TTC549 (cell line): ENCODE data around the gene FNDC7.
"Not testable (repeated sequence)": the region's sequence is repeated elsewhere in the genome, so short reads cannot be mapped to it uniquely, and the experiment has no call there.

Experiments used
- FAIRE-seq: peaks from 2 replicates; lab custom pipeline; 2012; peaks lifted over from hg19 to GRCh38; lab: Jason Lieb, UNC

Gene FNDC7

GRCh38 chr1:108745980-108746381 is 33.3 kb downstream of the FNDC7 start:
- no peak for FAIRE-seq

- peak; percentile 94 for FAIRE-seq
Measured at GRCh38 chr1:108746382-108747170, 33.9 kb downstream of the FNDC7 start, which contains the start of gene STXBP3. Gene STXBP3 (plus strand): TSS chr1:108746674. CDS start chr1:108746738, 64 bp downstream.

GRCh38 chr1:108747171-108747850 is 34.6 kb downstream of the FNDC7 start:
- FAIRE-seq = peak; percentile 23

GRCh38 chr1:108747898-108748297 is 35.2 kb downstream of the FNDC7 start:
- FAIRE-seq = no peak

- no peak for FAIRE-seq
Measured at GRCh38 chr1:108749081-108749480, 36.4 kb downstream of the FNDC7 start.

- no peak for FAIRE-seq
Measured at GRCh38 chr1:108750476-108751181, 37.9 kb downstream of the FNDC7 start.

GRCh38 chr1:108753363-108753762 is 40.7 kb downstream of the FNDC7 start:
- no peak for FAIRE-seq

GRCh38 chr1:108758796-108759195 is 46.1 kb downstream of the FNDC7 start:
- FAIRE-seq = peak; percentile 7

- FAIRE-seq = no peak
Measured at GRCh38 chr1:108767115-108767514, 54.4 kb downstream of the FNDC7 start.

GRCh38 chr1:108767708-108768107 is 55.0 kb downstream of the FNDC7 start:
- no peak for FAIRE-seq

GRCh38 chr1:108777839-108778238 is 65.1 kb downstream of the FNDC7 start:
- FAIRE-seq = no peak

- no peak for FAIRE-seq
Measured at GRCh38 chr1:108779455-108779854, 66.7 kb downstream of the FNDC7 start.

GRCh38 chr1:108780937-108781574 is 68.3 kb downstream of the FNDC7 start:
- no peak for FAIRE-seq

GRCh38 chr1:108781575-108781944 is 68.9 kb downstream of the FNDC7 start:
- FAIRE-seq = not testable (repeated sequence)

- no peak for FAIRE-seq
Measured at GRCh38 chr1:108785264-108785663, 72.6 kb downstream of the FNDC7 start.

GRCh38 chr1:108785880-108786279 is 73.2 kb downstream of the FNDC7 start:
- no peak for FAIRE-seq

GRCh38 chr1:108791790-108792189 is 79.1 kb downstream of the FNDC7 start:
- no peak for FAIRE-seq
